ENCODE measurements around the gene WLS.

- no peak for TF ChIP-seq CTCF (conservative IDR thresholded peaks at IDR 0.05 in 1 of 2, IDR thresholded peaks at IDR 0.05 in 1 of 2; ENCODE audit: low read depth in 1 of 2, low read length in 2 of 2)
- no peak for TF ChIP-seq EZH2 (IDR thresholded peaks at IDR 0.05; ENCODE audit: low read length, missing control alignments)
Measured at GRCh38 chr1:68181165-68181556, 51.2 kb downstream of the WLS start.

Data from fibroblast of lung (primary cell).